Measurements from ENCODE around the gene HYAL4.

HYAL4 gene

DNA sequence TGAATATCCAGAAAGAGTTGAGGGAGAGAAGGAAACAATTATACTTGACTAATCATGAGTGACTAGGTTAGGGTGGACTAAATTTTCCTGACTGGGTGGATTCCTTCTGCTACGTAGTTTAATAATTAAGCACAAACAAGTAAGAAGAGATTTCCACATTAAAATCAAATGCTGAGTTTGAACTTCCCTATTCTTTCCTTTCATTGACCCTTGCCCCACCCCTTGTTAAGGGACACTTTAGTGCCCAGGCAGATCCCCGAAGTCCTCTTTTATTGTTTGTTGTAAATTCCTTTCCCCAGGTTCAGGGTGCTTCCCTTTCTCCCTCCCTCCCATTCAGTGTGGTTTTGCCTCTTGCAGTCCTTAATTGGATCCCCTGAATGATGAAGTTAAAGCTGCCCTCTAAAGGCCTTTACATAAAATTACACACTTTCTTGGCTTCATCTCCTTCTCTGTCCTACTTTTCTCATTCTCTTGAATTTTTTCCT is 71.3 kb downstream of the HYAL4 start:
- DNase-seq (ENCODE audit: low spot score) = peak; percentile 2

GRCh38 chr7:123917878-123918277 is 72.9 kb downstream of the HYAL4 start:
- DNase-seq (ENCODE audit: low spot score) = no peak

GRCh38 chr7:123918309-123918708 is 73.3 kb downstream of the HYAL4 start:
- DNase-seq (ENCODE audit: low spot score) = no peak

GRCh38 chr7:123923599-123923998 is 78.6 kb downstream of the HYAL4 start:
- DNase-seq (ENCODE audit: low spot score) = no peak

GRCh38 chr7:123924941-123925340 is 80.0 kb downstream of the HYAL4 start, which contains the start of gene SPAM1:
Gene SPAM1 (plus strand): TSS chr7:123925241. CDS start chr7:123953571, 28,330 bp downstream.
- no peak for DNase-seq (ENCODE audit: low spot score)
